A549 (cell line): Measurements from ENCODE around the gene TAS2R8.

Source experiments
- BCL3 ChIP-seq: fragments of >200 bp; sonication (Bioruptor Twin); formaldehyde crosslinking; IDR thresholded peaks from 3 replicates; pipeline ENCODE4 v1.6.1; 2016
- CTCF ChIP-seq: fragments of >200 bp; sonication (Bioruptor Twin); formaldehyde crosslinking; IDR thresholded peaks from 3 replicates; pipeline ENCODE4 v1.5.1; 2016
- EP300 ChIP-seq, 2 experiments: fragments of >200 bp; sonication (Bioruptor Twin); formaldehyde crosslinking; IDR thresholded peaks; 2 replicates in 1 of 2; 3 replicates in 1 of 2; pipeline ENCODE4 v1.6.1; 2016 to 2017
- MAX ChIP-seq: IDR thresholded peaks from 2 replicates; pipeline ENCODE4 v1.6.1; 2012
- MYC ChIP-seq: IDR thresholded peaks from 2 replicates; pipeline ENCODE4 v1.6.1; 2012; ENCODE audit warnings: mild to moderate bottlenecking, inconsistent platforms, low read length, improper control_type of control experiment, borderline replicate concordance
- NFE2L2 ChIP-seq: fragments of 150-350 bp; conservative IDR thresholded peaks from 2 replicates; pipeline ENCODE4 v1.6.1; 2014; ENCODE audit warnings: low read length
- POLR2A ChIP-seq: IDR thresholded peaks from 2 replicates; pipeline ENCODE4 v1.6.1; 2012; ENCODE audit warnings: mild to moderate bottlenecking, low read length
- RAD21 ChIP-seq, 2 experiments: fragments of >200 bp in 1 of 2; sonication (Bioruptor Twin) in 1 of 2; formaldehyde crosslinking in 1 of 2; IDR thresholded peaks in 1 of 2; conservative IDR thresholded peaks in 1 of 2; 2 replicates in 1 of 2; 3 replicates in 1 of 2; pipeline ENCODE4 v1.6.1; 2012 to 2018; ENCODE audit warnings: inconsistent platforms in 1 of 2
- SMC3 ChIP-seq: fragments of >200 bp; sonication (Bioruptor Twin); formaldehyde crosslinking; IDR thresholded peaks from 3 replicates; pipeline ENCODE4 v1.6.1; 2018; ENCODE audit warnings: inconsistent platforms
- ZC3H11A ChIP-seq: fragments of 450-650 bp; IDR thresholded peaks from 2 replicates; pipeline ENCODE4 v1.6.1; 2014; ENCODE audit warnings: antibody characterized with exemption, mild to moderate bottlenecking

- no peak for TF ChIP-seq RAD21 (conservative IDR thresholded peaks at IDR 0.05 in 1 of 2, IDR thresholded peaks at IDR 0.05 in 1 of 2)
- TF ChIP-seq CTCF, result no peak
- no peak for TF ChIP-seq POLR2A
- no peak for TF ChIP-seq MYC
- no peak for TF ChIP-seq MAX
- TF ChIP-seq EP300 (IDR thresholded peaks at IDR 0.05), result no peak
- TF ChIP-seq SMC3, result no peak
- no peak for TF ChIP-seq NFE2L2
- no peak for TF ChIP-seq BCL3
- no peak for TF ChIP-seq ZC3H11A
Measured at GRCh38 chr12:10847744-10848143, 40.7 kb upstream of the TAS2R8 start.
